Small intestine (tissue), 16 donors: ENCODE data around the gene CAPN11. TPM values are rescaled to one million over a fixed set of nuclear protein-coding genes. Genes with fewer than 3 reads are reported as not detected.
A peak's percentile ranks its signal among the peaks of the same experiment; 100 is the strongest.

Source experiments
- DNase-seq, 2 donors: peaks; one replicate each; pipeline versions ENCODE4 v3.0.0 to v3.0.0-alpha.2; 2013
- FAIRE-seq: peaks from 2 replicates; lab custom pipeline; 2012; peaks lifted over from hg19 to GRCh38; lab: Jason Lieb, UNC
- H3K27ac ChIP-seq, 3 donors: one replicate each; pipeline ENCODE4 v1.5.1; 2013; ENCODE audit warnings: low read length in 2 of 3, mild to moderate bottlenecking in 2 of 3, control low read depth in 1 of 3, inconsistent platforms in 1 of 3, low read depth in 1 of 3, moderate library complexity in 1 of 3
- H3K27me3 ChIP-seq, 3 donors: one replicate each; pipeline ENCODE4 v1.6.1; 2013; ENCODE audit warnings: low read length in 3 of 3, inconsistent platforms in 1 of 3; ENCODE audit not compliant: control insufficient read depth in 3 of 3, insufficient read depth in 3 of 3
- H3K36me3 ChIP-seq, 3 donors: one replicate each; pipeline ENCODE4 v1.6.1; 2013; ENCODE audit warnings: low read length in 3 of 3, inconsistent platforms in 1 of 3, low read depth in 1 of 3, mild to moderate bottlenecking in 1 of 3, moderate library complexity in 1 of 3; ENCODE audit not compliant: control insufficient read depth in 3 of 3, insufficient read depth in 2 of 3
- H3K4me1 ChIP-seq, 3 donors: one replicate each; pipeline ENCODE4 v1.6.1; 2013; ENCODE audit warnings: low read length in 2 of 3, inconsistent platforms in 1 of 3, low read depth in 1 of 3, mild to moderate bottlenecking in 1 of 3, moderate library complexity in 1 of 3; ENCODE audit not compliant: control insufficient read depth in 3 of 3, insufficient read depth in 2 of 3
- H3K4me3 ChIP-seq, 3 donors: one replicate each; pipeline ENCODE4 v1.5.1; 2013; ENCODE audit warnings: low read length in 3 of 3, control low read depth in 1 of 3, inconsistent platforms in 1 of 3, low read depth in 1 of 3, mild to moderate bottlenecking in 1 of 3, moderate library complexity in 1 of 3
- H3K9me3 ChIP-seq, 2 donors: one replicate each; pipeline ENCODE4 v1.6.1; 2013; ENCODE audit warnings: low read depth in 1 of 2, low read length in 1 of 2; ENCODE audit not compliant: control insufficient read depth in 2 of 2, insufficient read depth in 1 of 2
- WGBS, 3 donors: extraction: QIAGEN DNeasy Blood & Tissue Kit; methylation state at CpG; one replicate each; pipeline ENCODE4 v1.1.7; 2013; 5-methylcytosine and 5-hydroxymethylcytosine counted together
- long read RNA-seq, 10 donors: transcript quantifications; one replicate each; lab custom pipeline, GENCODE V29; 2026
- polyA plus RNA-seq, 4 donors: library from polyadenylated mRNA; stranded (reverse) in 3 of 4; unstranded in 1 of 4; fragments of 200-250 nt in 3 of 4; fragments of 120-200 nt in 1 of 4; gene quantifications; one replicate each; pipeline versions ENCODE4 v1.2.1 to v1.2.3, GENCODE V29; 2013
- donor health status: healthy with polysubstance abuse.
- donor health status: control.
- donor health status: control.
- donor health status: Bipolar disorder and iron deficiency.
- donor health status: healthy.

CAPN11 gene
- polyA plus RNA-seq = under 1 TPM in 1 of 4 donors, not detected in 3; 0.18 TPM
- long read RNA-seq, donor 1 = 0 reads
- long read RNA-seq, donor 2 = 0 reads
- long read RNA-seq, donor 3 = 0 reads
- long read RNA-seq, donor 4 = 0 reads
- long read RNA-seq, donor 5 = 0 reads
- long read RNA-seq, donor 6 = 0 reads
- long read RNA-seq, donor 7 = 0 reads
- long read RNA-seq, donor 8 = 0 reads
- long read RNA-seq, donor 9 = 0 reads
- long read RNA-seq, donor 10 = 0 reads

DNA sequence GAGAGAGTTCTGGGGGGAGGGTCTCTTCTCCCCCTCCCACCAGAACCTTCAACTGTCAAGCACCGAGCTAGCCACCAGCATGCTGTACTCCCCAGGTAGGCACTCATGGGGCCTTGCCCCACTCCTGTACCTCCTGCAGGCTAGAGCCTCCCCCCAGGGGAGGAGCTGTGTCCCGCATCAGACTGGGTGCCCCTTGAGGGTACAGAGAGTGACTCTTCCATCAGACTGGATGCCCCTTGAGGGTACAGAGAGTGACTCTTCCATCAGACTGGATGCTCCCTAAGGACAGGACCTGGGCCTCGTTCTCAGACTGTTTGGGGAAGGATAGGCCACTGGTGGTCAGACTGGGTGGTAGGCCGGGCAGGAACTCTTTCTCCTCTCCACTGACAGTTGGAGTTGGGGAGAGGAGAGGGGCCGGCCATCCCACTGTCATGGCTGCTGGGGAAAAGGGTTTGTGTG is at the start of gene CAPN11:
Gene CAPN11, plus strand, starts transcription at position 51 of the 459 bp plus-strand sequence. Its CDS starts 29 bp downstream, at position 80.
- no peak for DNase-seq
- no peak within 1 kb of the TSS for H3K27ac ChIP-seq
- H3K27me3 ChIP-seq = peaks cover 0 to 3% (median 0%) of the 10 kb centered on the region in 3 donors
- no peak for FAIRE-seq
- H3K36me3 ChIP-seq = peaks cover 0 to 17% (median 0%) of the 10 kb centered on the region in 3 donors
- peaks cover 0 to 20% (median 0%) of the 10 kb centered on the region in 3 donors for H3K4me1 ChIP-seq
- no peak within 1 kb of the TSS for H3K4me3 ChIP-seq
- 71 to 93% (median 92%) methylated on average over 5 of the region's 5 CpGs for WGBS, 3 donors
- H3K9me3 ChIP-seq = no peaks in the 10 kb centered on the region

GRCh38 chr6:44109212-44109611 is 49.4 kb upstream of the CAPN11 start:
- WGBS, 3 donors = 90 to 93% (median 91%) methylated on average over 10 of the region's 10 CpGs
- Histone ChIP-seq H3K36me3 (peaks cover 12 to 79% (median 12%) of the 10 kb centered on the region in 3 donors), H3K27ac (no peak overlapping the region)

DNA sequence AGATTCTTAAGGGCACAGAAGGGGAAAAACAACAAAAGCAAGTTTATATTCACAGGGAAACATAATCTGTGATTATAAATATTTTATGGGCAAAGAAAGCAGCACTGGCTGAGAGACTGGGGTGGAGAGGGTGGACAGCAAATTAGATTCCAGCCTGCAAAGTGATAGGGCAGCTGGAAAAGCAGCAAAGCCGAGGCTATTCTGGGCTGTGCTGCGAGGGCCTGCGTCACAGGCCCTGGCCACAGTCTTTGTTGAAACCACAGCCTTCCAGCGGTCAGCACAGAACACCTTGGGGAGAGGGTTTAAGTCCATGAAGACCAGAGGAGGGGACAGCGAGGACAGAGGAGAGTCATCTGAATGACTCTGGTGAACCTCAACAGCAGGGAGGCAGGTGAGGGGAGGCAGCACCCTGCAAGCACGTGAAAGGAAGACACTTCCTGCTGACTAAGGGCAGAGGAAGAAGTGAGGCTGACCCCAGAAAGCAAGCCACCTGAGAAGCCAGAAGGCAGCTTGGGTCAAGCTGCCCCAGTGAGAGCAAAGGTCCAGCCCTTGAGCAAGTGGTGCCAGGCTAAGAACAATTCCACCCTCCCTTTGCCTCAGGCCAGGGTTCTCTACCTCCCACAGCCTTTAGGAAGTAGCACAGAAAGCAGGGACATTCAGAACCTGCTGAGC is 48.5 kb upstream of the CAPN11 start:
- Histone ChIP-seq H3K27me3 (no peaks in the 10 kb centered on the region), H3K36me3 (peaks cover 12 to 76% (median 14%) of the 10 kb centered on the region in 3 donors), H3K27ac (peak overlapping the region in 2 of 3 donors; percentile 1 to 77), H3K9me3 (no peaks in the 10 kb centered on the region), H3K4me1 (peaks cover 3 to 46% (median 6%) of the 10 kb centered on the region in 3 donors), H3K4me3 (no peak overlapping the region)
- FAIRE-seq (no peak), DNase-seq (peak; percentile 48 to 65)
- 79 to 85% (median 82%) methylated on average over 6 of the region's 6 CpGs for whole genome bisulfite sequencing, 3 donors

More at GRCh38 chr6:44109212-44109611, 49.4 kb upstream of the CAPN11 start:
- Histone ChIP-seq H3K4me1 (peaks cover 3 to 46% (median 6%) of the 10 kb centered on the region in 3 donors), H3K9me3 (no peaks in the 10 kb centered on the region), H3K27me3 (no peaks in the 10 kb centered on the region), H3K4me3 (no peak overlapping the region)
- FAIRE-seq (no peak), DNase-seq (no peak)

DNA sequence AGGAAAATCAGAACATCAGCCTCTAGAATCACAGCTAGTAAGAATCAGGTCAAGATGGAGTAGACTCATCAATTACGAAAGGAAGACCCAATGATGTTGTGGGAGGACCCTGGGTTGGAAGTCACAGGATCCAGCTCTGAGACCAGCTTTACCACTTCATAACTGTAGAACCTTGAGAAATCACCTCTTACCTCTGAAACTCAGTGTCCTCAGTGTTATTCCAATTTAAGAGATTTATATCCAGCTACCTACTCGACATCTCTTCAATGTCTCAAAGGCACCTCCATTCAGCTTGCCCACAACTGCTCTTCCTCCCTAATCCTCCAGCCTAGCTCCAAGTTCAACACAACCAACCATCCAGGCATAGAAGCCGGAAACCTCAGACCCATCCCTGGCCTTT is 47.7 kb upstream of the CAPN11 start:
- 95 to 100% (median 100%) methylated on average over 3 of the region's 3 CpGs for WGBS, 3 donors
- no peaks in the 10 kb centered on the region for H3K9me3 ChIP-seq

DNA sequence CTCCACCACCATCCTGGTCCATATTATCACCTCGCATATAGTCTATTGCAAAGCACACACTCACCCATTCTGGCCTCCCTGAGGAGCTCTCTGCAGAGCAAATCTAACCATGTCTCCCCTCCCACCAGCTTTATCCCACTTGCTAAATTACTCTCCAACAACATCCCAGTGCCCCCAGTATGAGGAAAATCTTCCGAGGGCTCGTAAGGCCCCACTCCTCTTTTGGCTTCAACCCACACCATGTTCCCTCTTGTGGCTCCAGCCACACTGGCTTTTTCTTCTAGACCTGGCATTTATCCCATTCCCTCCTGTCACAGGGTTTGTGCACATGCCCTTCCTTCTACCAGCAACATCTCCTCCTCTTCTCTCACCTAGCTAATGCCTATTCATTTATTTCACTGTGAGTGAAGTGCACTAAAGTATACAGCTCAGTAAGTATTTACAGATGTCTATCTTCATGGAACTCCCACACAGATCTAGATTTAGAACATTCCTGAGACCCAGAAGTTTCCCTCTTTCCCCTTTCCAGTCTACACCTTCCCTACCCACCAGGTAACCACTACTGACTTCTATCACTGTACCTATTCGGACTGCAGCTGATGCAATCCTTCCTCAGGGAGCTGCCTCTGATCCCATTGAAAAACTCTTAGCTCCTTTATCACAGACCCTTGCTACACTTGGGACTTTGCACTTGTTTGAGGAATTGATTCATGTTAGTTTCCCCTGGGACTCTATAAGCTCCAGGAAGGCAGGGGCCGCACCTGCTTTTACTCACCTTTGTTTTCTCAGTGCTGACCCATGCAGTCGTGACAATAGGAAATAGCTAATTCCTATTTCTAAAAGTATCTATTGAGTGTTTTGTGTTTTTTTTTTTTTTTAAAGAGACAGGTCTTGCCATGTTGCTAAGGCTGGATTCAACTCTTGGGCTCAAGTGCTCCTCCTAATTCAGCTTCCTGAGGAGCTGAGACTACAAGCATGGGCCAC is 46.9 kb upstream of the CAPN11 start:
- peak; percentile 92 to 97 for DNase-seq
- H3K36me3 ChIP-seq = peaks cover 12 to 69% (median 13%) of the 10 kb centered on the region in 3 donors
- H3K4me3 ChIP-seq = no peak overlapping the region
- no peaks in the 10 kb centered on the region for H3K9me3 ChIP-seq
- 41 to 62% (median 60%) methylated on average over 6 of the region's 6 CpGs for WGBS, 3 donors
- no peaks in the 10 kb centered on the region for H3K27me3 ChIP-seq
- FAIRE-seq = no peak
- H3K27ac ChIP-seq = peak overlapping the region; percentile 45 to 89 (median 87)
- H3K4me1 ChIP-seq = peaks cover 5 to 56% (median 6%) of the 10 kb centered on the region in 3 donors

More for the DNA sequence above, 47.7 kb upstream of the CAPN11 start:
- peaks cover 12 to 76% (median 13%) of the 10 kb centered on the region in 3 donors for H3K36me3 ChIP-seq
- H3K4me1 ChIP-seq = peaks cover 3 to 49% (median 6%) of the 10 kb centered on the region in 3 donors
- H3K27ac ChIP-seq = peak overlapping the region in 2 of 3 donors; percentile 77 to 87
- no peak for DNase-seq
- no peak overlapping the region for H3K4me3 ChIP-seq
- H3K27me3 ChIP-seq = no peaks in the 10 kb centered on the region
- no peak for FAIRE-seq

GRCh38 chr6:44113414-44113813 is 45.2 kb upstream of the CAPN11 start:
- H3K4me1 ChIP-seq = peaks cover 5 to 68% (median 9%) of the 10 kb centered on the region in 3 donors
- peaks cover 8 to 57% (median 9%) of the 10 kb centered on the region in 3 donors for H3K36me3 ChIP-seq

GRCh38 chr6:44115866-44116265 is 42.8 kb upstream of the CAPN11 start:
- Histone ChIP-seq H3K27ac (no peak overlapping the region), H3K4me3 (no peak overlapping the region), H3K27me3 (no peaks in the 10 kb centered on the region), H3K36me3 (peaks cover 4 to 42% (median 8%) of the 10 kb centered on the region in 3 donors), H3K4me1 (peaks cover 5 to 61% (median 12%) of the 10 kb centered on the region in 3 donors), H3K9me3 (no peaks in the 10 kb centered on the region)
- 85 to 88% (median 87%) methylated on average over 5 of the region's 5 CpGs for whole genome bisulfite sequencing, 3 donors
- no peak for DNase-seq
- FAIRE-seq = no peak

More at GRCh38 chr6:44113414-44113813, 45.2 kb upstream of the CAPN11 start:
- FAIRE-seq (no peak), DNase-seq (no peak)
- Histone ChIP-seq H3K27me3 (no peaks in the 10 kb centered on the region), H3K27ac (peak overlapping the region in 1 of 3 donors; percentile 5), H3K9me3 (no peaks in the 10 kb centered on the region), H3K4me3 (no peak overlapping the region)
- WGBS, 3 donors = 40 to 55% (median 46%) methylated on average over 3 of the region's 3 CpGs
